BJ (cell line): ENCODE results near the gene IFNLR1. TPM values are rescaled to one million over a fixed set of nuclear protein-coding genes. Genes with fewer than 3 reads are reported as not detected.

Source experiments
- CTCF ChIA-PET: fragments of 350-600 bp; formaldehyde crosslinking; extraction: SDS; loops from one replicate; lab custom pipeline; 2021; ENCODE audit warnings: antibody characterized with exemption, inconsistent platforms; lab: Yijun Ruan, JAX
- POLR2A ChIA-PET: fragments of 300-600 bp; sonication (Branson Sonifier 250); formaldehyde crosslinking; extraction: SDS; loops from one replicate; lab custom pipeline; 2021; ENCODE audit warnings: antibody characterized with exemption; lab: Charles Lee
- DNase-seq: peaks from one replicate; pipeline ENCODE4 v3.0.0-alpha.2; 2011; ENCODE audit warnings: low read depth
- H3K27me3 ChIP-seq: 2 replicates; pipeline ENCODE4 v1.6.0; 2011; ENCODE audit warnings: low read length; ENCODE audit not compliant: control insufficient read depth, insufficient read depth
- H3K36me3 ChIP-seq: 2 replicates; pipeline ENCODE4 v1.5.1; 2011; ENCODE audit warnings: low read length; ENCODE audit not compliant: control insufficient read depth, insufficient read depth
- H3K4me3 ChIP-seq: 2 replicates; pipeline ENCODE4 v1.5.1; 2011; ENCODE audit warnings: low read depth, mild to moderate bottlenecking, control low read depth, low read length
- CTCF ChIP-seq: IDR thresholded peaks from 2 replicates; pipeline ENCODE4 v1.5.1; 2011; ENCODE audit warnings: low read depth, mild to moderate bottlenecking, control low read depth, inconsistent platforms, low read length, moderate library complexity; ENCODE audit not compliant: insufficient read depth
- polyA plus RNA-seq: library from polyadenylated mRNA; depleted of rRNA; stranded (reverse); fragments of >200 nt; gene quantifications from 2 replicates; pipeline ENCODE4 v1.2.3, GENCODE V29; 2011

IFNLR1 gene
- polyA plus RNA-seq, 1 experiment, result not detected

GRCh38 chr1:24119859-24120756, 67.0 kb downstream of the IFNLR1 start:
- DNase-seq, result no peak
- CTCF ChIA-PET, result interaction anchor here (1.1 to 4.0 kb wide), 2 partner anchors 30 to 310 kb away, joined by 6 to 20 read pairs; no protein-coding TSS in a partner anchor
- Histone ChIP-seq H3K36me3 (no peaks in the 10 kb centered on the region), H3K4me3 (no peak overlapping the region), H3K27me3 (no peaks in the 10 kb centered on the region)
- no peak for TF ChIP-seq CTCF
- POLR2A ChIA-PET, result no interaction called here

DNA sequence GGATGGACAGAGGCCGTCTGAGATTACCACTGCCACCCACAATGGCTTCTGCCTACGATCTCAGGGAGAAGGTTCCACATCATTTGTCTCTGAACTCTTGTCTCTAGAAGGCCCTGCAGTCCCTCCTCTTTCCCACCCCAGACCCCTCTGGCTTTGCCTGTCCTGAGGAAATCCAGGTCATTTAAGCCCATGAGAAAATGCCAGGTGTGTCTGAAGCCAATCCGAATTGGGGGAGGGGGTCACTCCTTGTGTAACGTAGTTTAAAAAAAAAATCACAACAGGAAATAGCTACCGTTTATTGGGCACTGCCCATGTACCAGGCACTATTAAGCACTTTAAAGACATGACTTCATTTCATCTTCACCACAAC, 67.6 kb downstream of the IFNLR1 start:
- TF ChIP-seq CTCF, result no peak
- CTCF ChIA-PET, result interaction anchor here (1.1 to 4.0 kb wide), 2 partner anchors 31 to 310 kb away, joined by 6 to 20 read pairs; no protein-coding TSS in a partner anchor
- Histone ChIP-seq H3K4me3 (no peak overlapping the region), H3K27me3 (no peaks in the 10 kb centered on the region), H3K36me3 (no peaks in the 10 kb centered on the region)
- POLR2A ChIA-PET, result no interaction called here
- no peak for DNase-seq

- DNase-seq, result no peak
Measured at GRCh38 chr1:24118410-24119242, 68.5 kb downstream of the IFNLR1 start.

DNA sequence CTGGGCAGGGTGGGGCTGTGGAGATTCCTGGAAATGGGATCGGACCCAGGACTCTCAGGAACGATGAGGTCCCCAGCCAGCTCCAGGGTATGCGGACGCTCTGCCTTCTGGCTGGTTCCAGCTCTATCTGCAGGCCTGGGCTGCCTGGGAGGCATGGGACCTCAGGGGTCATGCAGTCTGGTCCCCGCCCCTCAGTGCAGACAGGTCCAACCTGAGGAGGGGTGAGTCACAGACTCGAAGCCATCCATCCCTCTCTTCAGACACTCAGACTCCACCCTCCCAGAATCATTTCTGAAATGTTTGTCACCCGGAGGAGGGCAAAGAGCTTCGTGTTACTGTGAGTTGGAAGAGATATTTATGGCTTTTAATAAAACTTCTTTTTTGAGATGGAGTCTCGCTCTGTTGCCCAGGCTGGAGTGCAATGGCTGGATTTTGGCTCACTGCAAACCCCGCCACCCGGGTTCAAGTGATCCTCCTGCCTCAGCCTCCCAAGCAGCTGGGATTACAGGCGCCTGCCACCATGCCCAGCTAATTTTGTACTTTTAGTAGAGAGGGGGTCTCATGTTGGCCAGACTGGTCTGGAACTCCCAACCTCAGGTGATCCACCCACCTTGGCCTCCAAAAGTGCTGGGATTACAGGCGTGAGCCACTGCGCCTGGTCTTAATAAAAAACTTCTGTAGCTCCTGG, 69.2 kb downstream of the IFNLR1 start:
- 0 out of 2 replicates have a peak, but pooled peaks cover 2% of the 10 kb centered on the region for H3K27me3 ChIP-seq
- POLR2A ChIA-PET, result no interaction called here
- CTCF ChIA-PET, result interaction anchor here (4.0 kb wide), 1 partner anchor 32 kb away, joined by 20 read pairs; no protein-coding TSS in a partner anchor

More at GRCh38 chr1:24118410-24119242, 68.5 kb downstream of the IFNLR1 start:
- Histone ChIP-seq H3K36me3 (no peaks in the 10 kb centered on the region), H3K4me3 (no peak overlapping the region), H3K27me3 (0 out of 2 replicates have a peak, but pooled peaks cover 2% of the 10 kb centered on the region)
- TF ChIP-seq CTCF, result no peak
- CTCF ChIA-PET, result interaction anchor here (1.1 to 4.0 kb wide), 2 partner anchors 31 to 309 kb away, joined by 6 to 20 read pairs; no protein-coding TSS in a partner anchor
- POLR2A ChIA-PET, result no interaction called here

More for the DNA sequence above, 69.2 kb downstream of the IFNLR1 start:
- Histone ChIP-seq H3K36me3 (no peaks in the 10 kb centered on the region), H3K4me3 (no peak overlapping the region)
- no peak for DNase-seq
- no peak for TF ChIP-seq CTCF
